Caki2 (cell line): ENCODE measurements around the gene DPP7. TPM values are rescaled to one million over a fixed set of nuclear protein-coding genes. Genes with fewer than 3 reads are reported as not detected.
A peak's percentile ranks its signal among the peaks of the same experiment; 100 is the strongest.

ENCODE experiments used
- DNase-seq: peaks from one replicate; pipeline ENCODE4 v3.0.0-alpha.2; 2015; ENCODE audit warnings: low read depth
- in situ Hi-C: cut with HindIII; loops from 2 replicates; pipeline ENCODE4 v1.10.0; 2016; ENCODE audit warnings: low sequenced_read_pairs, low pct_unique_long_range_greater_than_20kb, mixed read lengths
- total RNA-seq: library from RNA; depleted of rRNA; stranded (reverse); fragments of >200 nt; shearing (Covaris generic); gene quantifications from 2 replicates; pipeline ENCODE4 v1.2.3, GENCODE V29; 2014; ENCODE audit warnings: low replicate concordance

DPP7 gene
- total RNA-seq, 1 experiment from 2014 or later = 118 TPM

- in situ Hi-C loops = no loop called here
- DNase-seq = no peak
These were observed 11.1 kb downstream of the DPP7 start for GRCh38 chr9:137103206-137103999.

- DNase-seq = no peak
- in situ Hi-C loops = no loop called here
These were observed 15.3 kb downstream of the DPP7 start for GRCh38 chr9:137099231-137099630.

GRCh38 chr9:137097761-137098462 lies 16.6 kb downstream of the DPP7 start:
- no peak for DNase-seq
- in situ Hi-C loops = no loop called here

- no peak for DNase-seq
- in situ Hi-C loops = no loop called here
These were observed 17.6 kb downstream of the DPP7 start for GRCh38 chr9:137096785-137097546.

GRCh38 chr9:137095664-137096517 lies 18.6 kb downstream of the DPP7 start:
- no peak for DNase-seq
- in situ Hi-C loops = no loop called here

GRCh38 chr9:137089232-137089947 lies 25.1 kb downstream of the DPP7 start:
- in situ Hi-C loops = no loop called here
- DNase-seq = no peak

- in situ Hi-C loops = no loop called here
- no peak for DNase-seq
These were observed 26.4 kb downstream of the DPP7 start for GRCh38 chr9:137088121-137088520.

- DNase-seq = no peak
- in situ Hi-C loops = no loop called here
These were observed 27.1 kb downstream of the DPP7 start for GRCh38 chr9:137087409-137087925.

- in situ Hi-C loops = no loop called here
- DNase-seq = peak; percentile 99
These were observed 27.8 kb downstream of the DPP7 start, which contains the start of gene MAN1B1 for GRCh38 chr9:137086531-137087408. MAN1B1 (plus strand) TSS chr9:137086985; CDS start chr9:137087000, 15 bp downstream.

- no peak for DNase-seq
- in situ Hi-C loops = no loop called here
These were observed 28.5 kb downstream of the DPP7 start for GRCh38 chr9:137085920-137086530.

- DNase-seq = no peak
- in situ Hi-C loops = no loop called here
These were observed 30.0 kb downstream of the DPP7 start for GRCh38 chr9:137084526-137084925.

- DNase-seq = peak; percentile 97
- in situ Hi-C loops = no loop called here
These were observed 31.0 kb downstream of the DPP7 start for GRCh38 chr9:137083394-137084004.

- DNase-seq = no peak
- in situ Hi-C loops = no loop called here
These were observed 31.6 kb downstream of the DPP7 start for GRCh38 chr9:137082925-137083290.

- in situ Hi-C loops = no loop called here
- no peak for DNase-seq
These were observed 32.2 kb downstream of the DPP7 start for GRCh38 chr9:137082222-137082924.
